PFSK-1 (cell line): Measurements from ENCODE around the gene BANK1.

Source experiments
- FOXP2 ChIP-seq: optimal IDR thresholded peaks from 2 replicates; pipeline ENCODE3; 2011; ENCODE audit warnings: borderline replicate concordance, control low read depth, inconsistent platforms; ENCODE audit not compliant: insufficient read depth; ENCODE audit errors: extremely low read length, extremely low read depth
- POLR2AphosphoS5 ChIP-seq: IDR thresholded peaks from 2 replicates; pipeline ENCODE4 v1.6.1; 2012; ENCODE audit warnings: low read depth, mild to moderate bottlenecking, control low read depth, low read length, moderate library complexity
- SIN3A ChIP-seq: IDR thresholded peaks from 2 replicates; pipeline ENCODE4 v1.6.1; 2012; ENCODE audit warnings: mild to moderate bottlenecking, low read length, moderate library complexity, borderline replicate concordance; ENCODE audit not compliant: insufficient read depth
- TAF1 ChIP-seq: IDR thresholded peaks from 2 replicates; pipeline ENCODE4 v1.6.1; 2012; ENCODE audit warnings: low read length, control low read depth, borderline replicate concordance; ENCODE audit not compliant: insufficient read depth
- TF ChIP-seq, protein P1 (sequence below), 2 experiments: IDR thresholded peaks; 2 replicates each; pipeline versions ENCODE4 v1.6.1 to v1.8.0; 2011 to 2012; ENCODE audit warnings: low read depth in 2 of 2, low read length in 2 of 2, control low read depth in 1 of 2, inconsistent platforms in 1 of 2, mild to moderate bottlenecking in 1 of 2, moderate library complexity in 1 of 2; ENCODE audit not compliant: insufficient read depth in 1 of 2

BANK1 gene

DNA sequence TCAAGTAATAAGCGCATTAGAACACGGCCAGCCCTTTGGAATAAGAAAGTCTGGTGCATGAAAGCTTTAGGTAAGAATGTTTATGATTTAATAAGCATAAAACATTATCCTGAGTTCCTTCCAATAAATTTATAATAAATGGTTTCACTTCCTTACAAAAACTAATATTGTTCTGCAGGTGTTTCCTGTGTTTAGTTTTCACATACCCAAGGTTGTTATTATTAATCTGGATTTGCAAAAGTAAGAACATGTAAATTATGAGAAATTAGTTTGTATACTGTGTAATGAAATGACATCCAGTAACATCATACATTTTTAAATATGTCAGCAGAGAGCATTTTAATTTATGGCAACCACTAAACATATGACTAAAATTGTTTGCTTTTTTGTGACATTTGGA, 72.1 kb downstream of the BANK1 start:
- TF ChIP-seq, protein P1, sequence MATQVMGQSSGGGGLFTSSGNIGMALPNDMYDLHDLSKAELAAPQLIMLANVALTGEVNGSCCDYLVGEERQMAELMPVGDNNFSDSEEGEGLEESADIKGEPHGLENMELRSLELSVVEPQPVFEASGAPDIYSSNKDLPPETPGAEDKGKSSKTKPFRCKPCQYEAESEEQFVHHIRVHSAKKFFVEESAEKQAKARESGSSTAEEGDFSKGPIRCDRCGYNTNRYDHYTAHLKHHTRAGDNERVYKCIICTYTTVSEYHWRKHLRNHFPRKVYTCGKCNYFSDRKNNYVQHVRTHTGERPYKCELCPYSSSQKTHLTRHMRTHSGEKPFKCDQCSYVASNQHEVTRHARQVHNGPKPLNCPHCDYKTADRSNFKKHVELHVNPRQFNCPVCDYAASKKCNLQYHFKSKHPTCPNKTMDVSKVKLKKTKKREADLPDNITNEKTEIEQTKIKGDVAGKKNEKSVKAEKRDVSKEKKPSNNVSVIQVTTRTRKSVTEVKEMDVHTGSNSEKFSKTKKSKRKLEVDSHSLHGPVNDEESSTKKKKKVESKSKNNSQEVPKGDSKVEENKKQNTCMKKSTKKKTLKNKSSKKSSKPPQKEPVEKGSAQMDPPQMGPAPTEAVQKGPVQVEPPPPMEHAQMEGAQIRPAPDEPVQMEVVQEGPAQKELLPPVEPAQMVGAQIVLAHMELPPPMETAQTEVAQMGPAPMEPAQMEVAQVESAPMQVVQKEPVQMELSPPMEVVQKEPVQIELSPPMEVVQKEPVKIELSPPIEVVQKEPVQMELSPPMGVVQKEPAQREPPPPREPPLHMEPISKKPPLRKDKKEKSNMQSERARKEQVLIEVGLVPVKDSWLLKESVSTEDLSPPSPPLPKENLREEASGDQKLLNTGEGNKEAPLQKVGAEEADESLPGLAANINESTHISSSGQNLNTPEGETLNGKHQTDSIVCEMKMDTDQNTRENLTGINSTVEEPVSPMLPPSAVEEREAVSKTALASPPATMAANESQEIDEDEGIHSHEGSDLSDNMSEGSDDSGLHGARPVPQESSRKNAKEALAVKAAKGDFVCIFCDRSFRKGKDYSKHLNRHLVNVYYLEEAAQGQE (IDR thresholded peaks at IDR 0.05; ENCODE audit: insufficient read depth in 1 of 2, low read depth in 2 of 2, low read length in 2 of 2): no peak
- TF ChIP-seq SIN3A: no peak
- no peak for TF ChIP-seq POLR2AphosphoS5
- TF ChIP-seq FOXP2: no peak
- TF ChIP-seq TAF1: no peak

- TF ChIP-seq, protein P1 (IDR thresholded peaks at IDR 0.05; ENCODE audit: insufficient read depth in 1 of 2, low read depth in 2 of 2, low read length in 2 of 2): no peak
- TF ChIP-seq TAF1 (no peak), FOXP2 (no peak), SIN3A (no peak), POLR2AphosphoS5 (no peak)
Measured at GRCh38 chr4:101864660-101865059, 74.1 kb downstream of the BANK1 start.

DNA sequence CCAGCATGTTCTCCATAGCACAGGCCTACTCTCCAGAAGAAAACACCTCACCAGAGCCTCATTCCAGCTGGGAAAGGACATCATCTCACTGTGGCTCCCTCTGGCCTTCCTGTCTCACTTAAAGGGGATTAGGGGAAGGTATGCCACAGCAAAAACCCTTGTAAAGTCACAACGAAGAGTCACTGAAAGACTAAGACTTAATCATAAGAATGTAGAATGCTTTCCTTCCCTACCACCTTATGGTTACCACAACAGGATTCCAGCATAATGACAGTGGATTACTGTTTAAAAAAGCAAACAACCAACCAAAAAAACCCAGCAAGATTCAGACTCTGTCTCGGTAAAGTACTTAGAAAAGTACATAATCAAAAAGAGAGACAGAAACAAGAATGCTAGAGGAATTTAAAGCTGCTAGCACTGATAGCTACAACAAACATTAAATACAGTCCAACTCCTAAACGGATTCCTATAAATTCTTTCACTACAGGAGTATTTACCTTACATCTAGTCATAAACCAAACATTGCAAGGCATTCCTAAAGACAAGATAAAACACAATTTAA, 75.1 kb downstream of the BANK1 start:
- no peak for TF ChIP-seq TAF1
- no peak for TF ChIP-seq FOXP2
- no peak for TF ChIP-seq SIN3A
- TF ChIP-seq, protein P1 (IDR thresholded peaks at IDR 0.05; ENCODE audit: insufficient read depth in 1 of 2, low read depth in 2 of 2, low read length in 2 of 2): no peak
- TF ChIP-seq POLR2AphosphoS5: no peak

DNA sequence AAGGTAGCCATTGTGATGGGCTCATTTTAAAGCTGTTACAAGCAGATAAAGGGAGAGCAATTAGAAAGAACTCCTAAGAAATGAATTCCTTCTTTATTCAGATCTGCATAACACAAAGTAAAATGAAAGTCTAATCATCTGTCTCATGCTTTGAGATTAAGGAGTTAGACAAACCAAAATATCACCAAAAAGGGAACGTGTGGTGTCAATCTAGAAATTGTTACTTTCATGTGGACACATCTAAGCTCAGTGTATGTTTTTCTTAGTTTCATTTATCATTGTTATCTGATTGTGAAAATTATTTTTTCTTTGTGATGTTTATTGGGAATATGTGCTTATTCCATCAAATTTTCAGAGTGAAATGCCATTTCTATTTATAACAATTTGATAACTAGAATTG, 80.3 kb downstream of the BANK1 start:
- no peak for TF ChIP-seq FOXP2
- TF ChIP-seq, protein P1 (IDR thresholded peaks at IDR 0.05; ENCODE audit: insufficient read depth in 1 of 2, low read depth in 2 of 2, low read length in 2 of 2): no peak
- no peak for TF ChIP-seq SIN3A
- TF ChIP-seq POLR2AphosphoS5: no peak
- no peak for TF ChIP-seq TAF1
